Ectodermal cell (in vitro differentiated cells): ENCODE data around the gene MRPL40.

Experiments
- H3K27ac ChIP-seq: 2 replicates; pipeline ENCODE4 v1.7.0; 2013; ENCODE audit warnings: mild to moderate bottlenecking, low read depth, low read length; ENCODE audit not compliant: insufficient read depth, poor library complexity, severe bottlenecking
- H3K27me3 ChIP-seq: 2 replicates; pipeline ENCODE4 v1.7.0; 2013; ENCODE audit warnings: mild to moderate bottlenecking, low read length; ENCODE audit not compliant: insufficient read depth, control insufficient read depth, poor library complexity, severe bottlenecking
- H3K36me3 ChIP-seq: one replicate; pipeline ENCODE4 v1.7.0; 2013; ENCODE audit warnings: low read length; ENCODE audit not compliant: control insufficient read depth, insufficient read depth
- H3K4me1 ChIP-seq: one replicate; pipeline ENCODE4 v1.7.0; 2013; ENCODE audit warnings: low read length; ENCODE audit not compliant: control insufficient read depth, insufficient read depth
- H3K4me3 ChIP-seq: 2 replicates; pipeline ENCODE4 v1.7.0; 2013; ENCODE audit warnings: low read depth, low read length, control low read depth; ENCODE audit not compliant: insufficient read depth
- H3K9me3 ChIP-seq: 2 replicates; pipeline ENCODE4 v1.7.0; 2013; ENCODE audit warnings: mild to moderate bottlenecking, low read length, moderate library complexity; ENCODE audit not compliant: control insufficient read depth
- WGBS, 2 experiments: methylation state at CpG; one replicate each; pipeline ENCODE4 v1.1.7; 2013; ENCODE audit warnings: missing lambda C conversion rate in 2 of 2; 5-methylcytosine and 5-hydroxymethylcytosine counted together

The MRPL40 gene

DNA sequence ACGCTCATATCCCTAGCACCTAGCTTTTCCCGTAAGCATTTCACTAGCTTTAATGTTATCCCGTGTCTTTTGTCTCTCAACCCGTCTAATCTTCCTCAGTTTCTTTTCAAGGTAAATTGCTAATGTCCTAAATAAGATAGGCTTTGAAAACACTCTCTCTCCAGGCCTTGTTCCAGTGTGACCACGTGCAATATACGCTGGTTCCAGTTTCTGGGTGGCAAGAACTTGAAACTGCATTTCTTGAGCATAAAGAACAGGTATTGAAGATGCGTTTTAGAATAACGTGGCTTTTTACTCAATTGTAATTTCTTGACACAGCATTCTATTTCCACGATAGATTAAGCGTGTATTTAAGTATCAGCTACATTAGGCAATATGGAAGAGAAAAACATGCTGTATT lies 48.4 kb downstream of the MRPL40 start:
- 79 to 80% methylated on average over 10 of the region's 10 CpGs for WGBS, 2 experiments
- Histone ChIP-seq H3K27me3 (no peaks in the 10 kb centered on the region), H3K4me1 (peaks cover 16% of the 10 kb centered on the region), H3K36me3 (peaks cover 20% of the 10 kb centered on the region), H3K9me3 (no peaks in the 10 kb centered on the region), H3K4me3 (peak overlapping the region; percentile 70), H3K27ac (no peak overlapping the region)

DNA sequence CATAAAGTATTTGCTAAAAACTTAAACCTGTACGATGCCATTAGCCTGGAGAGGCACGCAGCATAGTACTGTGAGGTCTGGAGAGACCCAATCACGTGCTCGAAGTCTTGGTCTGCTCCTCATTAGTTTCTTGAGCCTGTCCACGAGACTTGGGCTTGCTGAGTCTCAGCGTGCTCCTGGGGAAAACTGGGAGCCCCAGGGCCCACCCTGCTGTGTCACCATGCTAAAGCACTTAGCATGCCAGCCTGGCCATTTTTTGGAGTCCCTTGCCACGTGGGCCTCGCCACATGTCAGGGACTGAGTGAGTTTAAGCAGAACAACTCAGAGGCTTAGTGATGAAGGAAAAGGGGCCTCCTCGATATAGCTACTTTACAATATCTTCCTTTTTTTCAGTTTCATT lies 50.0 kb downstream of the MRPL40 start:
- no peaks in the 10 kb centered on the region for H3K27me3 ChIP-seq
- no peaks in the 10 kb centered on the region for H3K9me3 ChIP-seq
- no peak overlapping the region for H3K27ac ChIP-seq
- peaks cover 22% of the 10 kb centered on the region for H3K36me3 ChIP-seq
- peaks cover 16% of the 10 kb centered on the region for H3K4me1 ChIP-seq
- no peak overlapping the region for H3K4me3 ChIP-seq
- 96 to 97% methylated on average over 9 of the region's 9 CpGs for WGBS, 2 experiments

DNA sequence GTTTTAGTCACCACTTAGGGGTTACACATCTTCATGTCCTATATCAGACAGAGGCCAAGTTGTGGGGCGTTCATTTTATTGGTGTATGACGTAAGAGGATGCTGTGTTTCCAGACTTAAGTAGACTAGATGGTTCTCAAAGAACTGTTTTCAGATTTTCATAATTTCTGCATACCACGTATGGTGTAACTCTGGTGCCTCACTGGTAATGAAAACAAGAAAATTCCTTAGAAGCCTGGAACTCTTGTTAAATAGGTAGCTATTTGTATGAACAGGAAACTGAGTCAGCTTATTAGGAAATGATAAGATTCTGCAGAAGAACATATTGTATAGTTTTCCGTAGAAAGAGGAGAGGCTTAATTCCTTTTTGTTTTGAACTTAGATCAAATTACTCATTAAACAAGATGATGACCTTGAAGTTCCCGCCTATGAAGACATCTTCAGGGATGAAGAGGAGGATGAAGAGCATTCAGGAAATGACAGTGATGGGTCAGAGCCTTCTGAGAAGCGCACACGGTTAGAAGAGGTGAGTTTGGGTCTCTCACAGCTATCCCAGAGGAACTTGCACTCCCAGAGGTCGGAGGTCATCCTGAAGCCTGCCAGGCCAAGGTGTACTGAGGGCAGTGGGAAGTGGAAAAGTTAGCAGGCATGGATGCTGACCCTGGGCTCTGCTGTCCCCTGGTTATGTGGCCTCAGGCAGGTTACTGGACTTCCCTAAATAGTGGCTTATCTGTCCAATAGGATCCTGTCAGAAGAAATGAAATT lies 51.3 kb downstream of the MRPL40 start:
- H3K4me3 ChIP-seq = no peak overlapping the region
- peaks cover 22% of the 10 kb centered on the region for H3K36me3 ChIP-seq
- H3K4me1 ChIP-seq = peaks cover 11% of the 10 kb centered on the region
- H3K27me3 ChIP-seq = no peaks in the 10 kb centered on the region
- no peak overlapping the region for H3K27ac ChIP-seq
- no peaks in the 10 kb centered on the region for H3K9me3 ChIP-seq
- WGBS, 2 experiments = 93 to 94% methylated on average over 8 of the region's 8 CpGs
